Measurements from ENCODE around the gene GPR15LG.
"Not testable (repeated sequence)": the region's sequence is repeated elsewhere in the genome, so short reads cannot be mapped to it uniquely, and the experiment has no call there.

- TF ChIP-seq, protein P1, sequence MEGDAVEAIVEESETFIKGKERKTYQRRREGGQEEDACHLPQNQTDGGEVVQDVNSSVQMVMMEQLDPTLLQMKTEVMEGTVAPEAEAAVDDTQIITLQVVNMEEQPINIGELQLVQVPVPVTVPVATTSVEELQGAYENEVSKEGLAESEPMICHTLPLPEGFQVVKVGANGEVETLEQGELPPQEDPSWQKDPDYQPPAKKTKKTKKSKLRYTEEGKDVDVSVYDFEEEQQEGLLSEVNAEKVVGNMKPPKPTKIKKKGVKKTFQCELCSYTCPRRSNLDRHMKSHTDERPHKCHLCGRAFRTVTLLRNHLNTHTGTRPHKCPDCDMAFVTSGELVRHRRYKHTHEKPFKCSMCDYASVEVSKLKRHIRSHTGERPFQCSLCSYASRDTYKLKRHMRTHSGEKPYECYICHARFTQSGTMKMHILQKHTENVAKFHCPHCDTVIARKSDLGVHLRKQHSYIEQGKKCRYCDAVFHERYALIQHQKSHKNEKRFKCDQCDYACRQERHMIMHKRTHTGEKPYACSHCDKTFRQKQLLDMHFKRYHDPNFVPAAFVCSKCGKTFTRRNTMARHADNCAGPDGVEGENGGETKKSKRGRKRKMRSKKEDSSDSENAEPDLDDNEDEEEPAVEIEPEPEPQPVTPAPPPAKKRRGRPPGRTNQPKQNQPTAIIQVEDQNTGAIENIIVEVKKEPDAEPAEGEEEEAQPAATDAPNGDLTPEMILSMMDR (IDR thresholded peaks at IDR 0.05) = peak; percentile 23
- not testable (repeated sequence) for TF ChIP-seq ZFX (IDR thresholded peaks at IDR 0.05; ENCODE audit: borderline replicate concordance)
Observed at GRCh38 chr10:84125910-84126784, 47.5 kb upstream of the GPR15LG start.
